Osteocyte (in vitro differentiated cells): Measurements from ENCODE around the gene VOPP1. TPM values are rescaled to one million over a fixed set of nuclear protein-coding genes. Genes with fewer than 3 reads are reported as not detected.

Experiments used
- DNase-seq: peaks from one replicate; pipeline ENCODE4 v3.0.0; 2021; ENCODE audit warnings: mixed read lengths; ENCODE audit not compliant: unreplicated experiment; ENCODE audit errors: extremely low spot score
- H3K27ac Mint-ChIP-seq: one replicate; pipeline ENCODE4 v1.8.0; 2021; ENCODE audit warnings: mild to moderate bottlenecking, mixed read lengths; ENCODE audit not compliant: unreplicated experiment
- H3K27me3 Mint-ChIP-seq: one replicate; pipeline ENCODE4 v1.8.0; 2021; ENCODE audit warnings: mixed read lengths; ENCODE audit not compliant: unreplicated experiment
- H3K36me3 Mint-ChIP-seq: one replicate; pipeline ENCODE4 v1.8.0; 2021; ENCODE audit warnings: mixed read lengths; ENCODE audit not compliant: unreplicated experiment
- H3K4me1 Mint-ChIP-seq: one replicate; pipeline ENCODE4 v1.8.0; 2021; ENCODE audit warnings: mixed read lengths; ENCODE audit not compliant: unreplicated experiment
- H3K4me3 Mint-ChIP-seq: one replicate; pipeline ENCODE4 v1.8.0; 2021; ENCODE audit warnings: mild to moderate bottlenecking, moderate library complexity, mixed read lengths; ENCODE audit not compliant: unreplicated experiment
- H3K9me3 Mint-ChIP-seq: one replicate; pipeline ENCODE4 v1.8.0; 2021; ENCODE audit warnings: mixed read lengths; ENCODE audit not compliant: unreplicated experiment
- total RNA-seq: library from RNA; stranded (reverse); gene quantifications from 2 replicates; pipeline ENCODE4 v1.2.1, GENCODE V29; 2021
- TF ChIP-seq, protein P1 (sequence below): fragments of 200-600 bp; sonication (generic); IDR thresholded peaks from 2 replicates; pipeline ENCODE4 v1.5.0; 2021; ENCODE audit warnings: antibody characterized with exemption, mild to moderate bottlenecking, moderate library complexity

The VOPP1 gene
- total RNA-seq, 1 donor from 2014 or later = 86.6 TPM

DNA sequence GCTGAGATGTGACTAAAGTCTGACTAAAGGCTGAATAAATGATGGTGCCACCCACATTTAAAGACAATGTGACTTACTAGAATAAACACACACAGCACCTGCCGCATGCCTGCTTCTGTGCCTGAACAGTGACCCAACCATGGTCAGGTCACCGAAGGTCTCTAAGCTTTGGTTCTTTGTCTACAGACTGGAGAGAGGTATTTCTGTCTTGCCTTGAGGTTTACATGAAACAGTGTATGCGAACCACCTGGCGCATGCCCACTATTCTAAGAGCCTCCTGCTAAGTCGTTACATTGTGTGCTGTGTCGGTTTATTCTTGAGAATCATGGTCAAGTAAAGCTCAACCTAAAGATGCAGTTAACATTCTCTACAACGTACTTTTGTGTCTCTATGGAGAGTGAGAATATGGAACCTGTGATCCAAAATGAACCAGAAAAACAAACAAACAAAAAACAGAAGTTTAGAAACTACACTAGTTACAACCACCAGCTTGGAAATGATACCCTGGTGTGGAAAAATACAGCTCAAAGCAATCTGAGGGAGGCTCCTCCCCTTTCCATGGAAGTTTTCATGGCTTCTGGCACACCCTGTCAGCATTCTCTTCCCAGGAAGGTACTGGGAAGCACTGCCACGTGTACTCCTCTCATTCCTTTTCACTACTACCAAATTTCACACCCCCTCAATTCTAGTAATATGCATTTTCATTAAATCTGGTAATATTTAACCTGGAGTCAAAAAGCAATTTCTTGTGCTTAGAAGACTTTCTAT, 40.0 kb downstream of the VOPP1 start:
- Mint-ChIP-seq H3K4me3 (no peak overlapping the region), H3K4me1 (peaks cover 52% of the 10 kb centered on the region)
- DNase-seq = no peak

GRCh38 chr7:55531536-55531935, 40.8 kb downstream of the VOPP1 start:
- Mint-ChIP-seq H3K4me1 (peaks cover 55% of the 10 kb centered on the region), H3K4me3 (no peak overlapping the region)

More for the DNA sequence above, 40.0 kb downstream of the VOPP1 start:
- Mint-ChIP-seq H3K36me3 (no peaks in the 10 kb centered on the region), H3K9me3 (no peaks in the 10 kb centered on the region), H3K27me3 (no peaks in the 10 kb centered on the region), H3K27ac (peak overlapping the region; percentile 80)
- TF ChIP-seq, protein P1, sequence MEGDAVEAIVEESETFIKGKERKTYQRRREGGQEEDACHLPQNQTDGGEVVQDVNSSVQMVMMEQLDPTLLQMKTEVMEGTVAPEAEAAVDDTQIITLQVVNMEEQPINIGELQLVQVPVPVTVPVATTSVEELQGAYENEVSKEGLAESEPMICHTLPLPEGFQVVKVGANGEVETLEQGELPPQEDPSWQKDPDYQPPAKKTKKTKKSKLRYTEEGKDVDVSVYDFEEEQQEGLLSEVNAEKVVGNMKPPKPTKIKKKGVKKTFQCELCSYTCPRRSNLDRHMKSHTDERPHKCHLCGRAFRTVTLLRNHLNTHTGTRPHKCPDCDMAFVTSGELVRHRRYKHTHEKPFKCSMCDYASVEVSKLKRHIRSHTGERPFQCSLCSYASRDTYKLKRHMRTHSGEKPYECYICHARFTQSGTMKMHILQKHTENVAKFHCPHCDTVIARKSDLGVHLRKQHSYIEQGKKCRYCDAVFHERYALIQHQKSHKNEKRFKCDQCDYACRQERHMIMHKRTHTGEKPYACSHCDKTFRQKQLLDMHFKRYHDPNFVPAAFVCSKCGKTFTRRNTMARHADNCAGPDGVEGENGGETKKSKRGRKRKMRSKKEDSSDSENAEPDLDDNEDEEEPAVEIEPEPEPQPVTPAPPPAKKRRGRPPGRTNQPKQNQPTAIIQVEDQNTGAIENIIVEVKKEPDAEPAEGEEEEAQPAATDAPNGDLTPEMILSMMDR = no peak

DNA sequence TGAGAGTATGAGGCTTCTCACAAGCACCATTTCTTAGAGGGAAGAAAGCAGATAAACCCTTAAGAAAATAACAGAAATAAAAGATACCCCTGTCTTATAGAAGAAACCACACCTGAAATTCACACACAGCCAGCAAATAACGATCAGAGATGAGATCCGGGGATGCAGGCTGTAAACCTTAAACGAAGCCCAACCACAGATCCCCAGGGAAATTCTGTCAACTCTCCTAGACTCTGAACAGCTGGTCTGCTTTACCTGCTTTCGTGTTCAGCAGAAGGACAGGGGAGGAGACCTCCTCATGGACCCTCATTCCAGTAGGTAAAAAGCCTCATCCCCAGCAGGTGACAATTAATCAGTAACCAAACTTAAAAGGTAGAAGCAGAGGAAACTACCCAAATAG, 45.0 kb downstream of the VOPP1 start:
- Mint-ChIP-seq H3K4me3 (no peak overlapping the region), H3K27me3 (no peaks in the 10 kb centered on the region), H3K4me1 (peaks cover 31% of the 10 kb centered on the region), H3K27ac (no peak overlapping the region), H3K36me3 (no peaks in the 10 kb centered on the region), H3K9me3 (no peaks in the 10 kb centered on the region)
- DNase-seq = no peak
- TF ChIP-seq, protein P1 = no peak

More at GRCh38 chr7:55531536-55531935, 40.8 kb downstream of the VOPP1 start:
- Mint-ChIP-seq H3K27ac (no peak overlapping the region), H3K9me3 (no peaks in the 10 kb centered on the region), H3K36me3 (no peaks in the 10 kb centered on the region), H3K27me3 (no peaks in the 10 kb centered on the region)
- no peak for DNase-seq
- TF ChIP-seq, protein P1 = no peak

DNA sequence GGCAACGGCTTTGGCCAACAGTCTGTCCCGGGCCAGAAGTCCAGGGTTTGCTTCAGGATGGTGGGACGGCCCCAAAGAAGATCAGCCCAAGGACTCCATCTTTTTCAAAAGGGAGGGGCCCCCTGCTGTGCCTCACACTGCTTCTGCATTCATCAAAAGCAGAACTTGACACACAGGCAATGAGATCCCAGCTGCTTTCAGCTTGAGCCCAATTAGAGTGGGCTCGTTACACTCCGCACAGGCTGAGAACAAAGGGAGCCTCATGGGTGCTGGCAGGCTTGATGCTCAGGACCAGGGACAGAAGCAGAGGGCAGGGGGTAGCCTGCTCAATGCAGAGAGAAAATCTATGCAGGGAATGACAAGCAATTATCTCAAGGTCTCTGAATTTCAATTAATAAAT, 45.5 kb downstream of the VOPP1 start:
- no peak overlapping the region for H3K27ac Mint-ChIP-seq
- H3K4me3 Mint-ChIP-seq = no peak overlapping the region
- H3K27me3 Mint-ChIP-seq = no peaks in the 10 kb centered on the region
- no peaks in the 10 kb centered on the region for H3K36me3 Mint-ChIP-seq
- peaks cover 26% of the 10 kb centered on the region for H3K4me1 Mint-ChIP-seq
- TF ChIP-seq, protein P1 = no peak
- H3K9me3 Mint-ChIP-seq = no peaks in the 10 kb centered on the region
- DNase-seq = no peak

- Mint-ChIP-seq H3K4me3 (no peak overlapping the region), H3K27me3 (no peaks in the 10 kb centered on the region), H3K4me1 (peaks cover 24% of the 10 kb centered on the region), H3K27ac (no peak overlapping the region), H3K36me3 (no peaks in the 10 kb centered on the region), H3K9me3 (no peaks in the 10 kb centered on the region)
- TF ChIP-seq, protein P1 = no peak
- no peak for DNase-seq
These were observed 46.0 kb downstream of the VOPP1 start for GRCh38 chr7:55526329-55526728.
